Keratinocyte (primary cell): ENCODE results near the gene KCNC1. TPM values are rescaled to one million over a fixed set of nuclear protein-coding genes. Genes with fewer than 3 reads are reported as not detected.

Experiments
- DNase-seq: peaks from one replicate; pipeline ENCODE4 v3.0.0-alpha.2; 2011; ENCODE audit warnings: low read depth, missing footprints, low spot score
- FAIRE-seq: peaks from 2 replicates; lab custom pipeline; 2011; peaks lifted over from hg19 to GRCh38; lab: Jason Lieb, UNC
- H2AFZ ChIP-seq: 2 replicates; pipeline ENCODE4 v1.6.0; 2012; ENCODE audit warnings: low read length, control low read depth, inconsistent platforms; ENCODE audit not compliant: control insufficient read depth
- H3K27ac ChIP-seq: 2 replicates; pipeline ENCODE4 v1.5.1; 2011; ENCODE audit warnings: low read length; ENCODE audit not compliant: control insufficient read depth, insufficient read depth
- H3K27me3 ChIP-seq: 3 replicates; pipeline ENCODE4 v1.6.0; 2011; ENCODE audit warnings: low read length; ENCODE audit not compliant: control insufficient read depth, insufficient read depth; ENCODE audit errors: extremely low read depth
- H3K36me3 ChIP-seq, 2 experiments: 2 replicates in 1 of 2; 3 replicates in 1 of 2; pipeline ENCODE4 v1.5.1; 2011; ENCODE audit warnings: low read length in 2 of 2, mild to moderate bottlenecking in 1 of 2; ENCODE audit not compliant: control insufficient read depth in 2 of 2, insufficient read depth in 2 of 2; ENCODE audit errors: extremely low read depth in 1 of 2
- H3K4me1 ChIP-seq: 3 replicates; pipeline ENCODE4 v1.5.1; 2011; ENCODE audit warnings: low read length; ENCODE audit not compliant: control insufficient read depth, insufficient read depth; ENCODE audit errors: extremely low read depth
- H3K4me2 ChIP-seq: 3 replicates; pipeline ENCODE4 v1.6.0; 2011; ENCODE audit warnings: low read depth, low read length; ENCODE audit not compliant: control insufficient read depth, insufficient read depth; ENCODE audit errors: extremely low read depth
- H3K4me3 ChIP-seq, 3 experiments: fragments of 200-600 bp in 1 of 3; sonication (generic) in 1 of 3; 2 replicates in 2 of 3; 3 replicates in 1 of 3; pipeline ENCODE4 v1.5.1; 2011 to 2016; ENCODE audit warnings: low read length in 3 of 3, mild to moderate bottlenecking in 3 of 3, control low read depth in 2 of 3, inconsistent platforms in 1 of 3, low read depth in 1 of 3, mixed read lengths in 1 of 3, mixed run types in 1 of 3, moderate library complexity in 1 of 3; ENCODE audit not compliant: control insufficient read depth in 2 of 3, insufficient read depth in 2 of 3; ENCODE audit errors: extremely low read depth in 1 of 3
- H3K79me2 ChIP-seq: 2 replicates; pipeline ENCODE4 v1.6.0; 2012; ENCODE audit warnings: low read length; ENCODE audit not compliant: control insufficient read depth, insufficient read depth
- H3K9ac ChIP-seq: 3 replicates; pipeline ENCODE4 v1.6.0; 2011; ENCODE audit warnings: low read length; ENCODE audit not compliant: control insufficient read depth, insufficient read depth; ENCODE audit errors: extremely low read depth
- H3K9me1 ChIP-seq: 3 replicates; pipeline ENCODE4 v1.6.0; 2011; ENCODE audit warnings: low read length; ENCODE audit not compliant: control insufficient read depth, insufficient read depth; ENCODE audit errors: extremely low read depth
- H3K9me3 ChIP-seq: 2 replicates; pipeline ENCODE4 v1.5.1; 2012; ENCODE audit warnings: low read depth, low read length; ENCODE audit not compliant: control insufficient read depth
- H4K20me1 ChIP-seq: 3 replicates; pipeline ENCODE4 v1.6.0; 2011; ENCODE audit warnings: low read length; ENCODE audit not compliant: control insufficient read depth, insufficient read depth; ENCODE audit errors: extremely low read depth
- EZH2 ChIP-seq: IDR thresholded peaks from one replicate; pipeline ENCODE4 v1.6.1; 2012; ENCODE audit warnings: inconsistent platforms, mild to moderate bottlenecking, low read length, moderate library complexity
- dilution Hi-C: fragments of 300-500 bp; cut with MboI; formaldehyde crosslinking; loops from one replicate; pipeline ENCODE4 v1.7.0; 2020; ENCODE audit warnings: low sequenced_read_pairs; ENCODE audit not compliant: extremely low pct_ligation_motif_present
- polyA plus RNA-seq, 5 experiments: library from polyadenylated mRNA; depleted of rRNA in 3 of 5; stranded (reverse) in 3 of 5; stranded (forward) in 1 of 5; unstranded in 1 of 5; fragments of >200 nt; gene quantifications; 1 replicate in 1 of 5; 2 replicates in 3 of 5; 3 replicates in 1 of 5; pipeline versions ENCODE4 v1.2.1 to v1.2.3, GENCODE V29; 2011 to 2012; ENCODE audit warnings: missing spikeins in 2 of 5, low read depth in 1 of 5, low replicate concordance in 1 of 5
- TF ChIP-seq, protein P1 (sequence below), 3 experiments: IDR thresholded peaks in 1 of 3; conservative IDR thresholded peaks in 1 of 3; optimal IDR thresholded peaks in 1 of 3; 2 replicates in 2 of 3; 3 replicates in 1 of 3; pipeline versions ENCODE3 to v1.5.1; 2011; ENCODE audit warnings: low read length in 3 of 3, mild to moderate bottlenecking in 3 of 3, moderate library complexity in 2 of 3, control low read depth in 1 of 3, inconsistent platforms in 1 of 3; ENCODE audit not compliant: insufficient read depth in 2 of 3; ENCODE audit errors: extremely low read depth in 1 of 3

KCNC1 gene
- polyA plus RNA-seq, 1 donor (not counting 4 experiments of a cell fraction or from before 2014, with no cell fraction given): not detected

- Histone ChIP-seq H3K27ac (no peak overlapping the region), H4K20me1 (no peaks in the 10 kb centered on the region), H3K36me3 (no peaks in the 10 kb centered on the region), H3K4me3 (no peak overlapping the region), H3K4me1 (no peaks in the 10 kb centered on the region), H3K9me1 (no peaks in the 10 kb centered on the region), H3K9me3 (no peaks in the 10 kb centered on the region), H2AFZ (no peak overlapping the region), H3K9ac (no peak overlapping the region), H3K4me2 (no peak overlapping the region), H3K27me3 (peaks cover 38% of the 10 kb centered on the region), H3K79me2 (no peaks in the 10 kb centered on the region)
- dilution Hi-C loops: no loop called here
- no peak for TF ChIP-seq EZH2
- TF ChIP-seq, protein P1, sequence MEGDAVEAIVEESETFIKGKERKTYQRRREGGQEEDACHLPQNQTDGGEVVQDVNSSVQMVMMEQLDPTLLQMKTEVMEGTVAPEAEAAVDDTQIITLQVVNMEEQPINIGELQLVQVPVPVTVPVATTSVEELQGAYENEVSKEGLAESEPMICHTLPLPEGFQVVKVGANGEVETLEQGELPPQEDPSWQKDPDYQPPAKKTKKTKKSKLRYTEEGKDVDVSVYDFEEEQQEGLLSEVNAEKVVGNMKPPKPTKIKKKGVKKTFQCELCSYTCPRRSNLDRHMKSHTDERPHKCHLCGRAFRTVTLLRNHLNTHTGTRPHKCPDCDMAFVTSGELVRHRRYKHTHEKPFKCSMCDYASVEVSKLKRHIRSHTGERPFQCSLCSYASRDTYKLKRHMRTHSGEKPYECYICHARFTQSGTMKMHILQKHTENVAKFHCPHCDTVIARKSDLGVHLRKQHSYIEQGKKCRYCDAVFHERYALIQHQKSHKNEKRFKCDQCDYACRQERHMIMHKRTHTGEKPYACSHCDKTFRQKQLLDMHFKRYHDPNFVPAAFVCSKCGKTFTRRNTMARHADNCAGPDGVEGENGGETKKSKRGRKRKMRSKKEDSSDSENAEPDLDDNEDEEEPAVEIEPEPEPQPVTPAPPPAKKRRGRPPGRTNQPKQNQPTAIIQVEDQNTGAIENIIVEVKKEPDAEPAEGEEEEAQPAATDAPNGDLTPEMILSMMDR (optimal IDR thresholded peaks at IDR 0.05 in 1 of 3, IDR thresholded peaks at IDR 0.05 in 1 of 3, conservative IDR thresholded peaks at IDR 0.05 in 1 of 3; ENCODE audit: extremely low read depth in 1 of 3, insufficient read depth in 2 of 3, low read length in 3 of 3): no peak
- DNase-seq (no peak), FAIRE-seq (no peak)
Measured at GRCh38 chr11:17697175-17697949, 37.2 kb upstream of the KCNC1 start.

DNA sequence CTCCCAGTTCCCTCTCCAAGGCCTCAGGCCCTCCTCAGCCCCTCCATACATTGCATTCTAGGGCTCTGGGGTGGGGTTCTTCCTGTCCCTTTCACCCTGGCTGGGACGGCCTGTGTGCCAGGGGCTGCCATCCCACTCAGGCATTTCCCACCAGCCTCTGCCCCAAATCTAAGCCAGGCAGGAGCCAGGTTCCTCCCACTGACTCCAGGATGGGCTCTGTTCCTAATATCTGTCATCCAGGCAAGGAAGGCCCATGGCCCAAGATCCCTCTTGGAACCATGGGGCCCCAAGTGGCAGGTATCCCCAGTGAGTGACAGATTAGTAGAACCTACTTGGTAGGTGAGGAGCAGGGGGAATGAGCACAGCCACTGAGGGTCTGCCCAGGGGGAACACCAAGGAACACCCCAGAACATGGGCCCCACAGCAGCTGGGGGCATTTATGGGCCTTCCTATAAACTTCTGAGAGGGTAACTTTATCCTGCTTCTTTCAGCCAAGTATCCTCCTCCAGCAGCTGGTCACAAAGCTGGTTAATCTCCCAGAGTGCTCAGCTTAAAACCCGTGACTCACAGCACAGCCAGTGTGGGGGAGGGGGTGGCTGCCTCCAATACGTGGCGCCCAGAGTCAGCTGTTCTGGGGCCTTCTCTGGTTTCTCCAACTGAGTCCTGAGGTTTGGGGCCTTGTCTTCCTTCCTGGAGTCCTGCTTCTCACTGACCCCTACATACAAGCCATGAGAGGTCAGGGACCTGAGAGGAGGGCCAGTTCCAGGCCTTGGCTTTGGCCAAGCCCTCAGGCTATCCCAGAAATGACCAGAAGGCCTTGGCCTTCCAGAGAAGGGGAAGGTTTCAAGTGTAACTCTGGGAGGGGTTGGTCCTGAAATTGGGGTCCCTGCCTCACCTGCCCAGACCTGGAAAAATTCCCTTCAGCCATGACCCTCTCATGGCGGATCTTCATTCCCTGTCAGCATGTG is 35.1 kb upstream of the KCNC1 start:
- Histone ChIP-seq H3K36me3 (no peaks in the 10 kb centered on the region), H3K4me1 (no peaks in the 10 kb centered on the region), H3K9ac (no peak overlapping the region), H3K4me3 (no peak overlapping the region), H3K4me2 (no peak overlapping the region), H3K27ac (no peak overlapping the region), H3K27me3 (peaks cover 29% of the 10 kb centered on the region), H3K9me3 (no peaks in the 10 kb centered on the region), H3K9me1 (no peaks in the 10 kb centered on the region), H2AFZ (no peak overlapping the region), H4K20me1 (no peaks in the 10 kb centered on the region), H3K79me2 (no peaks in the 10 kb centered on the region)
- dilution Hi-C loops: no loop called here
- TF ChIP-seq EZH2: no peak
- TF ChIP-seq, protein P1 (optimal IDR thresholded peaks at IDR 0.05 in 1 of 3, IDR thresholded peaks at IDR 0.05 in 1 of 3, conservative IDR thresholded peaks at IDR 0.05 in 1 of 3; ENCODE audit: extremely low read depth in 1 of 3, insufficient read depth in 2 of 3, low read length in 3 of 3): no peak
- DNase-seq (no peak), FAIRE-seq (no peak)
